ENCODE data around the gene PCID2. TPM values are rescaled to one million over a fixed set of nuclear protein-coding genes. Genes with fewer than 3 reads are reported as not detected.

PCID2 gene
- total RNA-seq, 1 donor from 2014 or later, result 99.6 TPM

GRCh38 chr13:113179374-113180230 lies 28.9 kb downstream of the PCID2 start:
- peaks cover 2% of the 10 kb centered on the region for H3K27me3 Mint-ChIP-seq (ENCODE audit: insufficient read depth, low read depth)
- Histone ChIP-seq H3K27ac (peak overlapping the region; percentile 44), H3K27me3 (no peaks in the 10 kb centered on the region), H3K4me3 (peak overlapping the region; percentile 21), H3K79me2 (ENCODE audit: low read depth) (no peaks in the 10 kb centered on the region), H4K20me1 (ENCODE audit: low read depth) (peaks cover 28% of the 10 kb centered on the region), H3K4me1 (peaks cover 36% of the 10 kb centered on the region), H3F3A (ENCODE audit: low read depth) (peaks cover 35% of the 10 kb centered on the region), H3K9me3 (ENCODE audit: low read depth) (no peaks in the 10 kb centered on the region), H3K4me2 (peak overlapping the region; percentile 54), H3K36me3 (peaks cover 10% of the 10 kb centered on the region), H2AFZ (replicated peaks) (no peak overlapping the region), H3K9ac (no peak overlapping the region)
- H3K9me3 Mint-ChIP-seq, result no peaks in the 10 kb centered on the region
- H3K4me3 Mint-ChIP-seq, result peak overlapping the region; percentile 61
- peaks cover 33% of the 10 kb centered on the region for H3K36me3 Mint-ChIP-seq
- peaks cover 34% of the 10 kb centered on the region for H3K4me1 Mint-ChIP-seq
- TF ChIP-seq EZH2 (IDR thresholded peaks at IDR 0.05), result no peak
- no peak for TF ChIP-seq CTCF (IDR thresholded peaks at IDR 0.05)
- no peak for TF ChIP-seq EZH2phosphoT487 (IDR thresholded peaks at IDR 0.05)
- peak overlapping the region; percentile 68 for H3K27ac Mint-ChIP-seq
- DNase-seq (ENCODE audit: low spot score), result peak; percentile 77

DNA sequence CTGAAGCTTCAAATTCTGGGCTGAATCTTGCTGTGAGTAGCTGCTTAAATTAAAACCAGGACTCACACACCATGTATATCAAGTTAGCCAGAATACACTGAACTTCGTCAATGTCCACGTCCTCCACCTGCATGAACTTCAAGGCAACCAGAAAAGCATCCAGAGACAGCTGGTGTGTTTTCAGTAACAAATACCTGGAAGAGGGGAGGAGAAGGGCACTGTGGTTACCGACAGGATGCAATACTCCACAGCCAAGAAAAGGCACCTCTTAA lies 29.6 kb downstream of the PCID2 start:
- Histone ChIP-seq H3K27me3 (no peaks in the 10 kb centered on the region), H4K20me1 (ENCODE audit: low read depth) (peaks cover 28% of the 10 kb centered on the region), H3K4me1 (peaks cover 36% of the 10 kb centered on the region), H2AFZ (replicated peaks) (no peak overlapping the region), H3K4me3 (no peak overlapping the region), H3K36me3 (peaks cover 10% of the 10 kb centered on the region), H3K9ac (no peak overlapping the region), H3K79me2 (ENCODE audit: low read depth) (no peaks in the 10 kb centered on the region), H3F3A (ENCODE audit: low read depth) (peaks cover 35% of the 10 kb centered on the region), H3K9me3 (ENCODE audit: low read depth) (no peaks in the 10 kb centered on the region), H3K4me2 (peak overlapping the region; percentile 54), H3K27ac (no peak overlapping the region)
- no peak overlapping the region for H3K4me3 Mint-ChIP-seq
- H3K4me1 Mint-ChIP-seq, result peaks cover 34% of the 10 kb centered on the region
- TF ChIP-seq EZH2phosphoT487 (IDR thresholded peaks at IDR 0.05) (no peak), CTCF (IDR thresholded peaks at IDR 0.05) (no peak), EZH2 (IDR thresholded peaks at IDR 0.05) (no peak)
- DNase-seq (ENCODE audit: low spot score), result no peak
- no peak overlapping the region for H3K27ac Mint-ChIP-seq
- no peaks in the 10 kb centered on the region for H3K9me3 Mint-ChIP-seq
- peaks cover 2% of the 10 kb centered on the region for H3K27me3 Mint-ChIP-seq (ENCODE audit: insufficient read depth, low read depth)
- peaks cover 31% of the 10 kb centered on the region for H3K36me3 Mint-ChIP-seq

DNA sequence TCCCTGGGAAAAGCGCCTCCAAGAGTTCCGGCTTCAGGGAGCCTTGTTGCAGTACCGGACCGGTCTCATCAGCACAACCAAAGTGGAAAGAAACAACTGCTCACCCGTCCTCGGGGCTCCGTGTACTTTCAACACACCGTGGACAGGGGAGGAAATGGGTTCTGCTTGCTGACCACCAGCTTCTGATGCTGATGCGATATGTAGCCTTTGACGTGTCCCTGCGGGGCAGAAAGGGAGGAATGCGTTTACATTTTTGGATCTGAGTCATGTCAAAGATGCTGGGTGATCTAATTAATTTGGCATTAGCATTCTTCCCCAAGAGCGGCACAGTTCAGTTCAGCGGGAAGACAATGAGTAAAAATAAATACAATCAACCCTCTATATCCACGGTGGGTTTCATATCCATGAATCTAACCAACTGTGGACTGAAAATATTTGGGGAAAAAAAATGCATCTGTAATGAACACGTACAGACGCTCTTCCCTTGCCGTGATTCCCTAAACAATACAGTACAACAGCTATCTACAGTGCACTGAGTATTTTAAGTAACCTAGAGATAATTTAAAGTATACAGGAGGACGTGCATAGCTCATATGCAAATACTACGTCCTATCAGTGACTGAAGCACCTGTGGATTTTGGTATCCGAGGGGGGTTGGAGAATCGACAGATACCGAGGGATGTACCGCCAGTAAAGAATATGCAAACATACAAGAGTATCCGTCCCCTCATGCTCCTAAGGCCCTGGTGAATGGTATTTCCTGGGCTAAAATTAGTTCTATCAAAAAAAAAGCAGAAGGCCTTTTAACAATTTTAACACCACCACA lies 30.2 kb downstream of the PCID2 start:
- DNase-seq (ENCODE audit: low spot score), result no peak
- H3K4me3 Mint-ChIP-seq, result no peak overlapping the region
- Histone ChIP-seq H3K9me3 (ENCODE audit: low read depth) (no peaks in the 10 kb centered on the region), H3K9ac (no peak overlapping the region), H3K27ac (no peak overlapping the region), H3K79me2 (ENCODE audit: low read depth) (no peaks in the 10 kb centered on the region), H3F3A (ENCODE audit: low read depth) (peaks cover 35% of the 10 kb centered on the region), H2AFZ (replicated peaks) (no peak overlapping the region), H3K4me1 (peaks cover 36% of the 10 kb centered on the region), H4K20me1 (ENCODE audit: low read depth) (peaks cover 28% of the 10 kb centered on the region), H3K36me3 (peaks cover 10% of the 10 kb centered on the region), H3K27me3 (no peaks in the 10 kb centered on the region), H3K4me3 (no peak overlapping the region), H3K4me2 (peak overlapping the region; percentile 54)
- TF ChIP-seq EZH2phosphoT487 (IDR thresholded peaks at IDR 0.05), result no peak
- no peak for TF ChIP-seq CTCF (IDR thresholded peaks at IDR 0.05)
- no peak for TF ChIP-seq EZH2 (IDR thresholded peaks at IDR 0.05)
- no peak overlapping the region for H3K27ac Mint-ChIP-seq
- H3K4me1 Mint-ChIP-seq, result peaks cover 34% of the 10 kb centered on the region
- H3K36me3 Mint-ChIP-seq, result peaks cover 31% of the 10 kb centered on the region
- peaks cover 2% of the 10 kb centered on the region for H3K27me3 Mint-ChIP-seq (ENCODE audit: insufficient read depth, low read depth)
- no peaks in the 10 kb centered on the region for H3K9me3 Mint-ChIP-seq
